ENCODE measurements around the gene CDK14.

GRCh38 chr7:91019686-91020385 is 423.7 kb downstream of the CDK14 start:
- TF ChIP-seq CTCF (IDR thresholded peaks at IDR 0.05): no peak
- no peak for TF ChIP-seq EZH2 (IDR thresholded peaks at IDR 0.05; ENCODE audit: borderline replicate concordance, insufficient read depth, low read depth, low read length, poor library complexity, severe bottlenecking)
